Astrocyte of the cerebellum (primary cell): ENCODE data around the gene SLC25A25.
"Not testable (repeated sequence)": the region's sequence is repeated elsewhere in the genome, so short reads cannot be mapped to it uniquely, and the experiment has no call there.

Source experiments
- DNase-seq: peaks from one replicate; pipeline ENCODE4 v3.0.0-alpha.2; 2011; ENCODE audit warnings: low read depth
- H3K4me3 ChIP-seq: 2 replicates; pipeline ENCODE4 v1.5.1; 2011; ENCODE audit warnings: mild to moderate bottlenecking, low read depth, low read length, moderate library complexity
- CTCF ChIP-seq: IDR thresholded peaks from 2 replicates; pipeline ENCODE4 v1.5.1; 2012; ENCODE audit warnings: low read length, low read depth, moderate library complexity, mild to moderate bottlenecking; ENCODE audit errors: missing control alignments
- in situ Hi-C: cut with HindIII; loops from 2 replicates; pipeline ENCODE4 v1.10.0; 2017; ENCODE audit warnings: low sequenced_read_pairs

The SLC25A25 gene

GRCh38 chr9:128042043-128042442 is 26.0 kb upstream of the SLC25A25 start:
- H3K4me3 ChIP-seq: no peak overlapping the region
- TF ChIP-seq CTCF: no peak
- in situ Hi-C loops: loop anchor here (10.0 kb wide), 1 partner anchor 57 kb away; the partner anchor contains the start of gene EEIG1
- no peak for DNase-seq

GRCh38 chr9:128043467-128043868 is 24.6 kb upstream of the SLC25A25 start:
- no peak for TF ChIP-seq CTCF
- no peak for DNase-seq
- in situ Hi-C loops: loop anchor here (10.0 kb wide), 1 partner anchor 59 kb away; the partner anchor contains the start of gene EEIG1
- H3K4me3 ChIP-seq: no peak overlapping the region

GRCh38 chr9:128045409-128045808 is 22.6 kb upstream of the SLC25A25 start:
- H3K4me3 ChIP-seq, DNase-seq: not testable (repeated sequence)
- in situ Hi-C loops: loop anchor here (10.0 kb wide), 1 partner anchor 61 kb away; the partner anchor contains the start of gene EEIG1

GRCh38 chr9:128045831-128046230 is 22.2 kb upstream of the SLC25A25 start:
- no peak for DNase-seq
- in situ Hi-C loops: loop anchor here (10.0 kb wide), 1 partner anchor 61 kb away; the partner anchor contains the start of gene EEIG1
- no peak overlapping the region for H3K4me3 ChIP-seq
- no peak for TF ChIP-seq CTCF

- TF ChIP-seq CTCF: no peak
- no peak overlapping the region for H3K4me3 ChIP-seq
- DNase-seq: no peak
- in situ Hi-C loops: loop anchor here (10.0 kb wide), 1 partner anchor 62 kb away; the partner anchor contains the start of gene EEIG1
Observed at GRCh38 chr9:128047231-128047630, 20.8 kb upstream of the SLC25A25 start.

- no peak for DNase-seq
- TF ChIP-seq CTCF: no peak
- no peak overlapping the region for H3K4me3 ChIP-seq
- in situ Hi-C loops: loop anchor here (10.0 kb wide), 1 partner anchor 64 kb away; the partner anchor contains the start of gene EEIG1
Observed at GRCh38 chr9:128048663-128049062, 19.4 kb upstream of the SLC25A25 start.

GRCh38 chr9:128049843-128050242 is 18.2 kb upstream of the SLC25A25 start:
- no peak for DNase-seq
- H3K4me3 ChIP-seq: no peak overlapping the region
- in situ Hi-C loops: loop anchor here (10.0 kb wide), 1 partner anchor 65 kb away; the partner anchor contains the start of gene EEIG1
- no peak for TF ChIP-seq CTCF
